SHP77 treated with DMSO at 0.1 percent for 48 hours (cell line): ENCODE data around the gene HDC.

ENCODE experiments used
- DNase-seq: peaks from one replicate; lab custom pipeline; 2025; lab: John Stamatoyannopoulos, UW

The HDC gene, protein sequence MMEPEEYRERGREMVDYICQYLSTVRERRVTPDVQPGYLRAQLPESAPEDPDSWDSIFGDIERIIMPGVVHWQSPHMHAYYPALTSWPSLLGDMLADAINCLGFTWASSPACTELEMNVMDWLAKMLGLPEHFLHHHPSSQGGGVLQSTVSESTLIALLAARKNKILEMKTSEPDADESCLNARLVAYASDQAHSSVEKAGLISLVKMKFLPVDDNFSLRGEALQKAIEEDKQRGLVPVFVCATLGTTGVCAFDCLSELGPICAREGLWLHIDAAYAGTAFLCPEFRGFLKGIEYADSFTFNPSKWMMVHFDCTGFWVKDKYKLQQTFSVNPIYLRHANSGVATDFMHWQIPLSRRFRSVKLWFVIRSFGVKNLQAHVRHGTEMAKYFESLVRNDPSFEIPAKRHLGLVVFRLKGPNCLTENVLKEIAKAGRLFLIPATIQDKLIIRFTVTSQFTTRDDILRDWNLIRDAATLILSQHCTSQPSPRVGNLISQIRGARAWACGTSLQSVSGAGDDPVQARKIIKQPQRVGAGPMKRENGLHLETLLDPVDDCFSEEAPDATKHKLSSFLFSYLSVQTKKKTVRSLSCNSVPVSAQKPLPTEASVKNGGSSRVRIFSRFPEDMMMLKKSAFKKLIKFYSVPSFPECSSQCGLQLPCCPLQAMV

DNA sequence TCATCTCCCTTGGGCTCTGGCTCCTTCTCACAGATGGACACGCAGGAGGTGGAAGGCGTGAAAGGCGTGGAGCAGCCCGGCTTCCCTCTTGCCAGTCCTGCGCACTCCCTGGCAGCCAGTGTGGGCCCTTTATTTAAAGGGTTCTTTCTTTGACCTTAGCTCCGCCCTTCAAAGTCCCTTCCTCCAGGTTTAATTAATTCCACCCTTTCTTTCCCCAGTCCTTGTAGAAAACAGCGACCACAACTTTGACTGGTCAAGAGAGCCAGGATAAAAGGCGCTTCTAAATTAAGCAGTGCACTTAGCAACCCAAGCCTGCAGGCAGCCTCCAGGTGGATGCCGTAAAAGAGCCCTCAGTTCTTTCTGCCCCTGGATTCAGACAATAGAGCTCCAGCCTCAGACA, at the start of gene HDC:
Gene HDC, minus strand, starts transcription at position 107 of the 400 bp plus-strand sequence. Its CDS starts 103 bp downstream, at position 4.
- DNase-seq, result no peak

GRCh38 chr15:50312636-50313035, 47.1 kb upstream of the HDC start:
- DNase-seq, result no peak

DNA sequence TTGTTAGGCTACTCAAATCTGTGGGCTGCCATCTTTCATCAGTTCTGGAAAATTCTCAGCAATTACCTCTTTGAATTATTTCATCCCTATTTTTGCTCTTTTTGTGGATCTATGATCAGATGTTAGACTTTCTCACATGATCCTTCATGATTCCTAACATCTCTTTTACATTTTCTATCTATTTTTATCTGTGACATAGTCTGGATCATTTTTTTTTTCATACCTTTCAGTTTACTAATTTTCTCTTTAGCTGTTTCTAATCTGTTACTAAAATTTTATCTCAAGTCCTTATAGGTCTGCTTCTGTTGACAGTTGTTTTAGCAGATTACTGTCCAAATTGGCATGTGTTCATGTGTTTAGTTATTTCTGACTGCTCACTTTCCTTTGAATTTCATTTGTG, 42.3 kb upstream of the HDC start:
- DNase-seq, result no peak

GRCh38 chr15:50304836-50305235, 39.3 kb upstream of the HDC start:
- DNase-seq, result no peak

- DNase-seq, result no peak
These were observed 37.1 kb upstream of the HDC start for GRCh38 chr15:50302581-50302980.

DNA sequence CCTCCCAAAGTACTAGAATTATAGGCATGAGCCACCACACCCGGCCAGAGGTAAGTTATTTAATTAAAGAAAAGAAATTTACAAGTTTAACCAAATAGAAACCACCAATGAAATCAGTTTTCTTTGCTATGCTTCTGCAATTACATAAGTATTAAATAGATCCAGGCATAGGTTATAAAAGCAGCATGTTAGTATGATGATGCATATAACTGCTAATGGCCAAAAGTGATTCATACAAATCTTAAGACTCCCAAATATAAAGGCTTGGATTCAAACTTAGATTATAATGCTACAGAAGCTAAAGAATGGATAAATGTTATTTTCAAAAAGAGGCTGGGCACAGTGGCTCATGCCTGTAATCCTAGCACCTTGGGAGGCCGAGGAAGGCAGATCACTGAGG, 32.8 kb upstream of the HDC start:
- no peak for DNase-seq

- no peak for DNase-seq
These were observed 30.4 kb upstream of the HDC start for GRCh38 chr15:50295966-50296365.

DNA sequence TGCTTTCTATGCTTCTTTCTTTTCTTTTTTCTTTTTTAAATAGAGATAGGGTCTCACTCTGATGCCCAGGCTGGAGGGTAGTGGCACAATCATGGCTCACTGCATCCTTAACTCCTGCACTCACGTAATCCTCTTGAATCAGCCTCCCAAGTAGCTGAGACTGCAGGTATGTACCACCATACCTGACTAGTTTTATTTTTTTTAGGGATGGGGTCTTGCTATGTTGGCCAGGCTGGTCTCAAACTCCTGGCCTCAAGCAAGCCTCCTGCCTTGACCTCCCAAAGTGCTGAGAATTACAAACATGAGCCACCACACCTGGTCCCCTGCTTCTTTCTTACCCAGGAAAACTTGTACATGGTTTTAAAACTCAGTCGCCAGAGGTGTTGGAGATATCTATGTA, 24.2 kb upstream of the HDC start:
- DNase-seq, result no peak

DNA sequence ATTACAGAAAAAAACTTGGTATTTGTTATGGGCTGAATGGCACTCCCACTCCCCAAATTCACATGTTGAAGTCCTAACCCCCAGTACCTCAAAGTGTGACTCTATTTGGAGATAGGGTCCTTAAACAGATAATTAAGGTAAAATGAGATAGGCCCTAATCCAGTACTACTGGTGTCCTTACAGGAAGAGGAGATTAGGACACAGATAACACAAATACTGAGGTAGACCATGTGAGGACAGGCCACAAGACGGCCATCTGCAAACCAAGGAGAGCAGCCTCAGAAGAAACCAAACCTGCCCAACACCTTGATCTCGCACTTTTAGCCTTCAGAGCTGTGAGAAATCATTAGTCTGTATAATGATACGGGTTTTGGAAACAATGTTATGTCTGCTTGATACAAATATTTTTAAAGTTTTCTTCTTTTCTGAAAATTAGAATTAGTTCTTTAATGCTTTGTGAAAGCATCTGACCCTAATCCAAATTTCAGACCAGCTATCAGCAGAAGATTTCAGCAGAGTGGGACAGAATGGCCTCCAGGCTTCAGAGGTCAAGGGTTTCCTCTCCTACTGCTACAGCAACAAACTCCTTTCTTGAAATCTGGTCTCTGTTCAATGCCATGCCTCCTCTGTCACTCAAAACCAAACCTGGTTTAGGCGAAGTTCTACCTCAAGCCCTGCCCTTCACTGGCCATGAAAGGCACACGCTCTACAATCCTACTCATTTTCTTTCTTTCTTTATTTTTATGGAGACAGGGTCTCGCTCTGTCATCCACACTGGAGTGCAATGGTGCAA, 22.0 kb upstream of the HDC start:
- DNase-seq, result no peak

DNA sequence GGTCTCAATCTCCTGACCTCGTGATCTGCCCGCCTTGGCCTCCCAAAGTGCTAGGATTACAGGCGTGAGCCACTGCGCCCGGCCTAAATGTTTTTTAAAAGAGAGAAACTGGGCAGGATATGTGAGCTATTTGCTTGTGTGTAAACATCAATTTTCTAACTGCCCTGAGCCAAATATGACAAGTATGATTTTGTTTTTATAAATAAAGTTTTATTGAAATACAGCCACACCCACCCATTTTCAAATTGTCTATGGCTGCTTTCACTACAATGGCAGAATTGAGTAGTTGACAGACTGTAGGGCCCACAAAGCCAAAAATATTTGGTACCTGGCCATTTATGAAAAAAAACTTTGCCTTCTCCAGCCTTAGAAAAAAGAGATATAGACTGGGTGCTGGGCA, 15.9 kb upstream of the HDC start:
- no peak for DNase-seq

- DNase-seq, result no peak
These were observed 14.7 kb upstream of the HDC start for GRCh38 chr15:50280271-50280670.

DNA sequence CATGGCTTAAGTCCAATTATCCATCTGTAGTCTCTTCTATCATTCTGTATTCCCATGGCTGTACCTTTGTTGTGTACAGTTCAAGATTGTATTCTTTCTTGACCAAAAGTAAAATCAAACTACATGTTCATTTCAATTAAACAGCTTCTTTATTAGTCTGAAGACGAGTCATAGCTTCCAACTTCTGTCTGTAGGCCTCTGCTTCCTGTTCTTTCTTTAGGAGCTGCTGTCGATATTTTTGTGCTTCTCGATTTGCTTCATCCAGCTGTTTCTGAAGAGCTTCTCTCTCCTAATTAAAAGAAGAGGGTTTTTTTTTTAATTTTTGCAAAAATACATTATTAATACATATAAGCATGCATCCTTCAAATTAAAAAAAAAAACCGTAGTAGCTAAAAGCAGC, 13.0 kb upstream of the HDC start:
- DNase-seq, result no peak

DNA sequence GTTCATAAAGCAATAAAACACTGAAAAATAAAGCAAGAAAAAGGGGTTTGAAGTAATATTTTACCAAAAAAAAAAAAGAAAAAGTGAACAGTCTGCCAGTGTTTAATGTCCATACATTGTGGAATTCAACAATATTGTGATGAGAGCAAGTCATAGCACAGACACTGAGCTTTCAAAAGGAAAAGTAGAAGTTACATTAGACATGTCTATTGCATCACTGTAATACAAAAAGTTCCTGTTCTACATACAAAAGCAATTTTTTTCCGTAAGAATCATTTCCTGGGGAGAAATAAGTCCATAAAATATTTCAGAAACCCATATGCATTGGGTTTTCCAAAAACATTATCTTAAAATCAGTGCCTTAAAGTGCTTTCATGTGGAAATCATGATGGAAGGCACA, 11.8 kb upstream of the HDC start:
- DNase-seq, result no peak

DNA sequence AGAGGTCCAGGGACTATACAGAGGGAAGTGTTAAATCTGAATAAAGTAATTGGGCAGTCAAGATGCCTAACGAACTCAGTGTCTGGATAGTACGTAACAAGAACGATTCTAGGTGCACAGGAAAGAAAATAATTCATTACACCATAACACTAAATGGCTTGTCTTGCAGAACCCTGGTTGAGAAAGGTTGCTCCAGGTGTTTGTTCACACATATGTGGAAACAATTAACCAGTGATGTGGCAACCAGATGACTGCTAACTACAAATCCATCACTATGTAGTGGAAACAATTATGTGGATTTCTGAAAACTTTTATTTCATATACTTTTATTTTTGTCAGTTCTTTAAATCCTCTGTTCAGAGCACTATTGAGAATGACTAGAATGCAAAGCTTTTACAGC, 10.4 kb upstream of the HDC start:
- no peak for DNase-seq

DNA sequence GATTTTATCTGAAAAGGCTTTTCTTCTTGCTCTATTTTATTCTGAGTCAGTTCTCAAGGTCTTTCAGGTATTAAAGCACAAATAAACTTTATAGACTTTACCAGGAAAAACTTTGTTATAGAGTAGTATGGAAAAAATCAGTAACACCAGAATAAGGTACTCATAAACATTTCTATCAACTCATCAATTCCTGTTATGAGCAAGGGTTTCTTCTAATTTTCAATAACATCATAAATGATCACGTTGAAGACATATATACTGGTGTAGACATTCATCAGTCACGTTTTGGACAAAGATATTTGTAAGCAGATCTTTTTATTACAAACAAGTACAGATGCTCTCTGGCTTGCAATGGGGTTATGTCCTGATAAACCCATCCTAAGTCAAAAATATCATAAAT, 9.6 kb upstream of the HDC start:
- no peak for DNase-seq

- no peak for DNase-seq
These were observed 2.1 kb upstream of the HDC start for GRCh38 chr15:50267577-50267976.

DNA sequence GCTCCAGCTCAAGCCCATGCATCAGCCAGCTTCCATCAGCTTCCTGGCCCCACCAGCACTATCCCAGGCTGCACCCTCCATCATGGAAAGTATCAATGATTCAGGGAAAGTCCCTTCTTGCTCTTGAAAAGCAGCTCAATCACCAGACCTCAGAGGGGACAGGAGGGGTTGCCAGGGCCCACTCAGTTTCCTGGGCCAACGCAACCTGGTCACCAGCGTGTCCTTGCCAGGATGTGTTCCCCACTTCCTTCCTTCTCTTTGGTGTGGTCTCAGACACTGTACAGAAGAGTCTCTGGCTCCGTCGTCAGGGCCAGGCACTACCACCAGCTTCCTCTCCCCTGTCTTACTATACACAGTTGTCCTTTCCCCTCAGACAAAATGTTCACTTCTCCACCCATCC, 3.0 kb downstream of the HDC start:
- no peak for DNase-seq

DNA sequence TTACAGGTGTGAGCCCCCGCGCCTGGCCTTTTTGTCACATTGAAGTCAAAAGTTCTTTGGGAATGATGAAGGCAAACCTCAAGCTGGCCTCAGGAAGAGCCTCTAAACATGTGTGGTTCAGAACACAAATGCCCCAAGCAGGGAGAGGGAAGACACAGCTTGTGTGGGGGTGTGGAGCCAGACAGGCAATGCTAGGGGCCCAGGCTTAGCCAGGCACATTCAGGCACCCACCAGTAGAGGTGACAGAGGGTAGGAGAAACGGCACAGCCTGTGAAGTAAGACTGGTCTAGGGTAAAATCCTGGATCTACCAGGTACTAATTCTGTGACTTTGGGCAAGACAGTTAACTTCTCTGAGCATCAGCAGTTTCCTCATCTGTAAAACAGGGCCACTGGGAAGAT, 3.5 kb downstream of the HDC start:
- DNase-seq, result no peak

DNA sequence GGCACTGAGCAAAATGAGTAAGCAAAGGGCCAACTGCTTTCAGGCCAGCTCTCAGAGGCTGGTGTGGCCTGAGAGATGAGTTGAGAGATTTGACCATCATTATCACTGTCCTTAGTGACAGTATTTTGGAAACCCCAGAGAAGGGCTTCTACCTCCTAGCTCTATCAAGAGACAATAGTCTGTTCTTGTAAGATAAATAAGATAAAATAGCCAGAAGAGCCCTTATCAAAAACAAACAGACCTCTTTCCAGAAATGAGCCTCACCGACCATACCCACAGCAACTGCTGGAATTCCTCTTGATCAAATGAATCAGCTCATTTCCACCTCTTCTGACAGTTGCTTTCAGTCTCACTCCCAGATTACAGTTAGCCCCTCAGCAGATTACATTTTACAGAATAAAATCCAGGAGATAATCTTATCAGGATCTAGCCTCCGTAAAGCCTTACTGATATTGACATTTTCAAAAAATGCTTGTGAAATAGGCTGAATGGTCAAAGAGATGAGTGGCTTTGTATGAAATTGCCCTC, 4.5 kb downstream of the HDC start:
- no peak for DNase-seq

- no peak for DNase-seq
These were observed 6.2 kb downstream of the HDC start for GRCh38 chr15:50259276-50259675.

DNA sequence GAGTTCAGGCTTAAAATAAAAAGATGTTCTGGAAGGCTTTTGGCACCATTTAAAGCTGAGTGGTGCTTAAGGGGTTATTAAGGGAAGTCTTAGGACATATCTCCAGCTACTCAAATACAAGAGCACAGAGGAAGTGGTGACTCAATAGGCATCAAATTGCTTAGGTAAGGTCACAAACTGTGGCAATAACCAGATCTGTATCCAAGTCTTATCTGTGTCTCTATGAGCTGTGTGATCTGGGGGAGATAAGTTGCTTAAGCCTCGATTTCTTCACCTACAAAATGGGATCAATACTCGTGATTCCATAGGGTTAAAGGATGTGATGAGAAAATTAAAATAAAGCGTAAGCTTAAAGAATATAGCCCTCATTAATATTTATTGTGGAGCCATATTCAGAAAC, 7.6 kb downstream of the HDC start:
- no peak for DNase-seq

DNA sequence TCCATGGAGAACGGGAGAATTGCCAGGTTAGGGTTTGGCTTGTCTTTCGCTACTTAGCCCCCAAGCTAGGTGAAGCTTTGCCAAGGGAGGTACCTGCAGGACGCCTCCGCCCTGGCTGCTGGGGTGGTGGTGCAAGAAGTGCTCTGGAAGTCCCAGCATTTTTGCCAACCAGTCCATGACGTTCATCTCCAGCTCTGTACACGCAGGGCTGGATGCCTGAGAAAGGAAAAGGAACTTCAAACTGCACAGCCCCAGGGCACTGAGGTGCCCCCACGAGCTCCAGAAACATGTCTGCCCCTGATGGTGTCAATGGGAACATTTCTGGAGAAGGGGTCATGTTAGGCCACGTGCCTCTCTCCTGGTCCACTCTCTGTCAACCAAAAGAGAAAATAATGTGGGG, 8.2 kb downstream of the HDC start:
- DNase-seq, result no peak
